BJ (cell line): ENCODE measurements around the gene NRL. TPM values are rescaled to one million over a fixed set of nuclear protein-coding genes. Genes with fewer than 3 reads are reported as not detected.

Source experiments
- CTCF ChIA-PET: fragments of 350-600 bp; formaldehyde crosslinking; extraction: SDS; loops from one replicate; lab custom pipeline; 2021; ENCODE audit warnings: antibody characterized with exemption, inconsistent platforms; lab: Yijun Ruan, JAX
- POLR2A ChIA-PET: fragments of 300-600 bp; sonication (Branson Sonifier 250); formaldehyde crosslinking; extraction: SDS; loops from one replicate; lab custom pipeline; 2021; ENCODE audit warnings: antibody characterized with exemption; lab: Charles Lee
- DNase-seq: peaks from one replicate; pipeline ENCODE4 v3.0.0-alpha.2; 2011; ENCODE audit warnings: low read depth
- H3K27me3 ChIP-seq: 2 replicates; pipeline ENCODE4 v1.6.0; 2011; ENCODE audit warnings: low read length; ENCODE audit not compliant: control insufficient read depth, insufficient read depth
- H3K36me3 ChIP-seq: 2 replicates; pipeline ENCODE4 v1.5.1; 2011; ENCODE audit warnings: low read length; ENCODE audit not compliant: control insufficient read depth, insufficient read depth
- H3K4me3 ChIP-seq: 2 replicates; pipeline ENCODE4 v1.5.1; 2011; ENCODE audit warnings: low read depth, mild to moderate bottlenecking, control low read depth, low read length
- CTCF ChIP-seq: IDR thresholded peaks from 2 replicates; pipeline ENCODE4 v1.5.1; 2011; ENCODE audit warnings: low read depth, mild to moderate bottlenecking, control low read depth, inconsistent platforms, low read length, moderate library complexity; ENCODE audit not compliant: insufficient read depth
- polyA plus RNA-seq: library from polyadenylated mRNA; depleted of rRNA; stranded (reverse); fragments of >200 nt; gene quantifications from 2 replicates; pipeline ENCODE4 v1.2.3, GENCODE V29; 2011

NRL gene
- polyA plus RNA-seq, 1 experiment = 0.91 TPM

DNA sequence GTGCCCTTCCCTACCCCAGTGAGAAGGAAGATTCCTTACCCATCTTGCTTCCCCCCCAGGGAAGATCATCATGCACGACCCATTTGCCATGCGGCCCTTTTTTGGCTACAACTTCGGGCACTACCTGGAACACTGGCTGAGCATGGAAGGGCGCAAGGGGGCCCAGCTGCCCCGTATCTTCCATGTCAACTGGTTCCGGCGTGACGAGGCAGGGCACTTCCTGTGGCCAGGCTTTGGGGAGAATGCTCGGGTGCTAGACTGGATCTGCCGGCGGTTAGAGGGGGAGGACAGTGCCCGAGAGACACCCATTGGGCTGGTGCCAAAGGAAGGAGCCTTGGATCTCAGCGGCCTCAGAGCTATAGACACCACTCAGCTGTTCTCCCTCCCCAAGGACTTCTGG lies 11.3 kb downstream of the NRL start:
- no peak overlapping the region for H3K4me3 ChIP-seq
- ChIA-PET CTCF (interaction anchor here (1.1 to 8.8 kb wide), 3 partner anchors 8 to 139 kb away, joined by 3 to 136 read pairs (median 7); partner anchors contain the start of genes PCK2 and TINF2), POLR2A (no interaction called here)
- no peaks in the 10 kb centered on the region for H3K27me3 ChIP-seq
- TF ChIP-seq CTCF = no peak
- H3K36me3 ChIP-seq = peaks cover 31% of the 10 kb centered on the region
- no peak for DNase-seq

GRCh38 chr14:24102357-24103048 lies 12.2 kb downstream of the NRL start:
- Histone ChIP-seq H3K36me3 (peaks cover 37% of the 10 kb centered on the region), H3K4me3 (no peak overlapping the region), H3K27me3 (no peaks in the 10 kb centered on the region)
- no peak for TF ChIP-seq CTCF
- no peak for DNase-seq
- CTCF ChIA-PET = interaction anchor here (1.0 to 8.8 kb wide), 4 partner anchors 7 to 140 kb away, joined by 3 to 136 read pairs (median 5); partner anchors contain the start of genes PCK2 and TINF2
- POLR2A ChIA-PET = no interaction called here

- Histone ChIP-seq H3K4me3 (no peak overlapping the region), H3K27me3 (no peaks in the 10 kb centered on the region), H3K36me3 (peaks cover 42% of the 10 kb centered on the region)
- TF ChIP-seq CTCF = no peak
- ChIA-PET POLR2A (no interaction called here), CTCF (interaction anchor here (1.2 to 13.0 kb wide), 3 partner anchors 6 to 43 kb away, joined by 4 to 136 read pairs (median 6); no protein-coding TSS in a partner anchor)
- no peak for DNase-seq
Measured at GRCh38 chr14:24100982-24101494, 13.7 kb downstream of the NRL start.

DNA sequence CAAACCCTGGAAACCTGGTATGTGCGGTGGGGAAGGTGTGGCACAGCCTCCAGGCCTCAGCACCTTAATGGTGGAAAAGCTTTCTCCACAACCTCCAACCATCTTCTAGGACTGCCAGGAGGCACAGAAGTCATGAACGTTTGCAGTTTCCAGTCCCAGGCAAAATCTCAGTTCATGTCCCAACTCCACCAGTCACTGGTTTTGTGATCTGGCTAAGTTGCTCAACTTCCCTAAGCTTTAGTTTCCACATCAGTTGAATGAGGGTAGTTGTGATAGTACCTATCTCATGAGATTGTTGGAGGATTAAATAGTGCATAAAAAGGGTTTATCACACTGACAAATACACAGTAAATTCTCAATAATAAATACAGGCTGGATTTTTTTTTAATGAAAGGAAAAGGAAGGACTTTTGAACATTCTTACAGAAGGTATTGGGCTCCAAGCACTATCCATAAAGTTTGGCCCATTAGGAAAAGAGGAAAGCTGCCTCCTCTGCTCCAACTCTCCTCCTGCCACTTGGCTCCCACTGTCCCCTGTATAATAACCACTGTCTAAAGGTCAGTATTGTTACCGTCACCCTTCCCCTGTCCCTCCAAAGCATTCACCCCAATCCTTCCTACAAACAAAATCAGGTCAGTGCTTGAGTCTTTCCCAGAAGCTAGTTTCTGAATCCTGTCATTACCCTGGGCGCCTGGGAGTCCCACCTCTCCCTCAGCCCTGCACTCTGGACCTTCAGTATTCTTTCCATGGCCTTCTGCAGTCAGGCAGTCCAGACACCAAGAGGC lies 14.4 kb downstream of the NRL start:
- Histone ChIP-seq H3K27me3 (no peaks in the 10 kb centered on the region), H3K36me3 (peaks cover 42% of the 10 kb centered on the region), H3K4me3 (no peak overlapping the region)
- ChIA-PET POLR2A (no interaction called here), CTCF (interaction anchor here (1.2 to 13.0 kb wide), 3 partner anchors 7 to 42 kb away, joined by 4 to 136 read pairs (median 6); no protein-coding TSS in a partner anchor)
- DNase-seq = no peak
- TF ChIP-seq CTCF = no peak
